ENCODE measurements around the gene CTDSPL.

Gene CTDSPL

DNA sequence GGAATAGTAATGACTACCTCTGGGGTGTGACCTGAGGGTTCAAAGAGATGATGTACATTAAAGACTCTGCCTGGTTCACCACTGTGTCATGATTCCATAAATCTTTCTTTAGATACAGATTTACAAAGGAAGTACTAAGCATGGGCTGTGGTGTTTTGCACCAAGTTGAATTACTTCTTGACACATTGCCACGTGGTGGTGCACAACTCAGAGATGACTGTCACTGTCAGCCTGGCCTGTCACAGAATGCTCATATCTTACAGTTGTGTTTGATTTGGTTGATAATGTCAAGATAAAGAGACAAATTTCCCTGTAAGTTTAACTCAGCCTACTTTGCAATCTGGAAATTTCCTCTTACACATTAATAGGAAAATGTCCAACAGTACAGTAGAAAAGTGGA, 3.2 kb downstream of the CTDSPL start:
- Histone ChIP-seq H3K27ac (ENCODE audit: low read depth, low read length) (no peak overlapping the region), H3K36me3 (ENCODE audit: insufficient read depth, low read length) (no peaks in the 10 kb centered on the region), H3K4me3 (ENCODE audit: low read depth, low read length) (no peak overlapping the region), H3K4me1 (ENCODE audit: control insufficient read depth, insufficient read depth, low read length, unreplicated experiment) (peaks cover 27% of the 10 kb centered on the region), H3K79me2 (ENCODE audit: control insufficient read depth, insufficient read depth, low read length, unreplicated experiment) (peaks cover 58% of the 10 kb centered on the region), H3K27me3 (ENCODE audit: insufficient read depth, low read length) (no peaks in the 10 kb centered on the region), H2AFZ (ENCODE audit: low read length, unreplicated experiment) (no peak overlapping the region)

- Histone ChIP-seq H3K4me3 (ENCODE audit: low read depth, low read length) (no peak overlapping the region), H3K27ac (ENCODE audit: low read depth, low read length) (no peak overlapping the region), H3K4me1 (ENCODE audit: control insufficient read depth, insufficient read depth, low read length, unreplicated experiment) (peaks cover 23% of the 10 kb centered on the region), H3K27me3 (ENCODE audit: insufficient read depth, low read length) (no peaks in the 10 kb centered on the region), H3K36me3 (ENCODE audit: insufficient read depth, low read length) (no peaks in the 10 kb centered on the region; the same call in 1 of the 2 replicates), H3K79me2 (ENCODE audit: control insufficient read depth, insufficient read depth, low read length, unreplicated experiment) (peaks cover 59% of the 10 kb centered on the region), H2AFZ (ENCODE audit: low read length, unreplicated experiment) (no peak overlapping the region)
Measured at GRCh38 chr3:37867144-37867543, 5.5 kb downstream of the CTDSPL start.

- Histone ChIP-seq H2AFZ (ENCODE audit: low read length, unreplicated experiment) (no peak overlapping the region), H3K27ac (ENCODE audit: low read depth, low read length) (no peak overlapping the region), H3K27me3 (ENCODE audit: insufficient read depth, low read length) (no peaks in the 10 kb centered on the region), H3K4me1 (ENCODE audit: control insufficient read depth, insufficient read depth, low read length, unreplicated experiment) (no peaks in the 10 kb centered on the region), H3K4me3 (ENCODE audit: low read depth, low read length) (no peak overlapping the region), H3K79me2 (ENCODE audit: control insufficient read depth, insufficient read depth, low read length, unreplicated experiment) (peaks cover 54% of the 10 kb centered on the region), H3K36me3 (ENCODE audit: insufficient read depth, low read length) (peaks cover 5% of the 10 kb centered on the region)
Measured at GRCh38 chr3:37871858-37872257, 10.2 kb downstream of the CTDSPL start.

DNA sequence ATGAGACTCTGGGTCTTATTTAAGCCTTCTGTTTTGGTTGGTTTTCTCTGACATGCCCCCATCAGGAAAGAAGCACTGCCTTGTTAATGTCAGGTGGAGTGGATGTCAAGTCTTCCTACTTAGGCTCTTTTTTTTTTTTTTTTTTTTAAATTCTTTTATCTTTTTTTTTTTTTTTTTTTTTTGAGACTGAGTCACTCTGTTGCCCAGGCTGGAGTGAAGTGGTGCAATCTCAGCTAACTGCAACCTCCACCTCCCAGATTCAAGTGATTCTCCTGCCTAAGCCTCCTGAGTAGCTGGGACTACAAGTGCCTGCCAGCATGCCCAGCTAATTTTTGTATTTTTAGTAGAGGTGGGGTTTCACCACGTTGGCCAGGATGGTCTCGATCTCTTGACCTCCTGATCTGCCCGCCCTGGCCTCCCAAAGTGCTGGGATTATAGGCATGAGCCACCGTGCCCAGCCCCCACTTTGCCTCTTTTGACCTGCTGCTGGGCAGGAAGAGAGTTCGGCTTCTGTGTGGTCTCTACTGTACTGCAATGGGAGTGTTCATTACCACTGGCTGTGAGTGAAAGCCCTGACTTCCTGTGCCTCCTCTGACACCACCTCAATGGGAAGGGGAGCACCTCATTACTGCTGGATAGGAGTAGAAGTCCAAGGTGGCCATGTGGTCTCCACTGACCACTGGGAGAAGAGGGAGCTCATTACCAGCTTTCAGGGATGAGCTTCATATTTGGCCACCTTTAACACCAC, 10.9 kb downstream of the CTDSPL start:
- H3K27me3 ChIP-seq (ENCODE audit: insufficient read depth, low read length), result no peaks in the 10 kb centered on the region
- H3K36me3 ChIP-seq (ENCODE audit: insufficient read depth, low read length), result peaks cover 5% of the 10 kb centered on the region
- no peak overlapping the region for H3K27ac ChIP-seq (ENCODE audit: low read depth, low read length)
- H3K4me3 ChIP-seq (ENCODE audit: low read depth, low read length), result no peak overlapping the region
- H3K79me2 ChIP-seq (ENCODE audit: control insufficient read depth, insufficient read depth, low read length, unreplicated experiment), result peaks cover 54% of the 10 kb centered on the region
- no peaks in the 10 kb centered on the region for H3K4me1 ChIP-seq (ENCODE audit: control insufficient read depth, insufficient read depth, low read length, unreplicated experiment)
- no peak overlapping the region for H2AFZ ChIP-seq (ENCODE audit: low read length, unreplicated experiment)

GRCh38 chr3:37876279-37876678, 14.6 kb downstream of the CTDSPL start:
- Histone ChIP-seq H3K4me1 (ENCODE audit: control insufficient read depth, insufficient read depth, low read length, unreplicated experiment) (no peaks in the 10 kb centered on the region), H3K79me2 (ENCODE audit: control insufficient read depth, insufficient read depth, low read length, unreplicated experiment) (peaks cover 69% of the 10 kb centered on the region), H3K4me3 (ENCODE audit: low read depth, low read length) (no peak overlapping the region), H3K27me3 (ENCODE audit: insufficient read depth, low read length) (no peaks in the 10 kb centered on the region), H2AFZ (ENCODE audit: low read length, unreplicated experiment) (no peak overlapping the region), H3K27ac (ENCODE audit: low read depth, low read length) (no peak overlapping the region), H3K36me3 (ENCODE audit: insufficient read depth, low read length) (peaks cover 5% of the 10 kb centered on the region)

DNA sequence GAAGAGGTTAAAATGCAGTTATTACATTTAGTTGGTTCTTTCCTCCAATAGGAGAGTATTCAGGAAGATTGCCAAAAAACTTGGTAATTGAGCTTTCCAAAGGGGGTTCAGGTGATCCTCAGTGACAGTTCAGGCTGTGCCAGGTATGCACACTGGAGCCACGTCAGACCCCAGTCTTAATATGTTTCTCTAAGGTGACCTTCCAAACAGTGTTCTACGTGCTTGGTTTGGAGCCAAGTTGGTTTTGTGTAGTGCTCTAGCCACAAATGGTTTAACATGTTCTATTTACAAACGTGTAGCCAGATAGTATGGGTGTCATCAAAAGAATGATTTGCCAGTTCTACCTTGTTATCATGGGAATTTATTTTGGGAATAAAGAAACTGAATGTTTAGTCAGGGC, 21.0 kb downstream of the CTDSPL start:
- Histone ChIP-seq H3K79me2 (ENCODE audit: control insufficient read depth, insufficient read depth, low read length, unreplicated experiment) (peaks cover 52% of the 10 kb centered on the region), H3K4me1 (ENCODE audit: control insufficient read depth, insufficient read depth, low read length, unreplicated experiment) (no peaks in the 10 kb centered on the region), H3K4me3 (ENCODE audit: low read depth, low read length) (no peak overlapping the region), H2AFZ (ENCODE audit: low read length, unreplicated experiment) (no peak overlapping the region), H3K36me3 (ENCODE audit: insufficient read depth, low read length) (no peaks in the 10 kb centered on the region), H3K27me3 (ENCODE audit: insufficient read depth, low read length) (no peaks in the 10 kb centered on the region), H3K27ac (ENCODE audit: low read depth, low read length) (no peak overlapping the region)

- no peak overlapping the region for H3K27ac ChIP-seq (ENCODE audit: low read depth, low read length)
- H2AFZ ChIP-seq (ENCODE audit: low read length, unreplicated experiment), result no peak overlapping the region
- peaks cover 33% of the 10 kb centered on the region for H3K79me2 ChIP-seq (ENCODE audit: control insufficient read depth, insufficient read depth, low read length, unreplicated experiment)
Measured at GRCh38 chr3:37885814-37886213, 24.1 kb downstream of the CTDSPL start.

DNA sequence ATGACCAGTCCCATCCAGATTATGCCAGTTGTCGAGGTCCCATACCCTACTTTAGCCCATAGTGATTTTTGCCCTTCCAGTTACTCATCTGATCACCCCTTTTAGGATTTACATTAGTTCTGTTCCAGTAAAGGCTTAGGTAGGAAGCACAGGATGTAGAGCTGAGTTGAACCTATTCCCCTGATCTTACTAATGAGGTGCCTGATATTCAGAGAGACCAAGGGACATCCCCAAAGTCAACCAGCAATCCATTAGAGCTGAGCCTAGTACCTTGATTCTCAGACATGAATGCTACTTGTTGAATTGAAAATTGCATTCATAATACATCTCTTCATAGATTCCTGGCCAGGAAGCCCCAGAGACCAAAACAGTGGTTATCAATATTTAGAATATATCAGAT, 24.7 kb downstream of the CTDSPL start:
- Histone ChIP-seq H3K4me1 (ENCODE audit: control insufficient read depth, insufficient read depth, low read length, unreplicated experiment) (no peaks in the 10 kb centered on the region), H2AFZ (ENCODE audit: low read length, unreplicated experiment) (no peak overlapping the region), H3K27me3 (ENCODE audit: insufficient read depth, low read length) (no peaks in the 10 kb centered on the region), H3K36me3 (ENCODE audit: insufficient read depth, low read length) (no peaks in the 10 kb centered on the region), H3K4me3 (ENCODE audit: low read depth, low read length) (no peak overlapping the region), H3K27ac (ENCODE audit: low read depth, low read length) (no peak overlapping the region), H3K79me2 (ENCODE audit: control insufficient read depth, insufficient read depth, low read length, unreplicated experiment) (peaks cover 31% of the 10 kb centered on the region)

More at GRCh38 chr3:37885814-37886213, 24.1 kb downstream of the CTDSPL start:
- Histone ChIP-seq H3K4me3 (ENCODE audit: low read depth, low read length) (no peak overlapping the region), H3K27me3 (ENCODE audit: insufficient read depth, low read length) (no peaks in the 10 kb centered on the region), H3K4me1 (ENCODE audit: control insufficient read depth, insufficient read depth, low read length, unreplicated experiment) (no peaks in the 10 kb centered on the region), H3K36me3 (ENCODE audit: insufficient read depth, low read length) (no peaks in the 10 kb centered on the region)

DNA sequence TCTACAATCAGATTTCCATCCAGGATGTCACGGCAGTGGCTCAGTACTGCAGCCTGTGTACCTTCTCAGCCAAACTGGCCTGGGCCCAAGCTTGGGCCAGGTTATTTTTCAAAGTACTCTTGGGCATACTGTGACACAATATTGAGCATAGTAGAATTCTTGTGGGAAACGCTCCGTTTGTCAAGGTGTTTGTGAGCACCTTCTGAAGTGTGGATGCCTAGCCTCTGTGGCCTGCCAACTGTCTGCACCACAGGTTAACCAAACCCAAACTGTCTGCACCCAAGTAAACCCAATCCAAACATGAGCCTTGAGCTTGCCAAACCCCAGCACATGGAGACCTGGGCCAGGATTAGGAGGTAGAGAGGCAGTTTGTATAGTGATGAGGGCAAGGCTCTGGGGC, 25.4 kb downstream of the CTDSPL start:
- H3K27me3 ChIP-seq (ENCODE audit: insufficient read depth, low read length), result no peaks in the 10 kb centered on the region
- no peak overlapping the region for H3K27ac ChIP-seq (ENCODE audit: low read depth, low read length)
- no peak overlapping the region for H3K4me3 ChIP-seq (ENCODE audit: low read depth, low read length)
- H2AFZ ChIP-seq (ENCODE audit: low read length, unreplicated experiment), result no peak overlapping the region
- peaks cover 31% of the 10 kb centered on the region for H3K79me2 ChIP-seq (ENCODE audit: control insufficient read depth, insufficient read depth, low read length, unreplicated experiment)
- H3K36me3 ChIP-seq (ENCODE audit: insufficient read depth, low read length), result no peaks in the 10 kb centered on the region
- no peaks in the 10 kb centered on the region for H3K4me1 ChIP-seq (ENCODE audit: control insufficient read depth, insufficient read depth, low read length, unreplicated experiment)

- Histone ChIP-seq H2AFZ (ENCODE audit: low read length, unreplicated experiment) (no peak overlapping the region), H3K4me1 (ENCODE audit: control insufficient read depth, insufficient read depth, low read length, unreplicated experiment) (no peaks in the 10 kb centered on the region)
Measured at GRCh38 chr3:37887824-37888223, 26.1 kb downstream of the CTDSPL start.

GRCh38 chr3:37888421-37888820, 26.7 kb downstream of the CTDSPL start:
- Histone ChIP-seq H2AFZ (ENCODE audit: low read length, unreplicated experiment) (no peak overlapping the region), H3K27ac (ENCODE audit: low read depth, low read length) (no peak overlapping the region), H3K79me2 (ENCODE audit: control insufficient read depth, insufficient read depth, low read length, unreplicated experiment) (peaks cover 29% of the 10 kb centered on the region), H3K36me3 (ENCODE audit: insufficient read depth, low read length) (no peaks in the 10 kb centered on the region), H3K4me3 (ENCODE audit: low read depth, low read length) (no peak overlapping the region), H3K27me3 (ENCODE audit: insufficient read depth, low read length) (no peaks in the 10 kb centered on the region), H3K4me1 (ENCODE audit: control insufficient read depth, insufficient read depth, low read length, unreplicated experiment) (no peaks in the 10 kb centered on the region)

More at GRCh38 chr3:37887824-37888223, 26.1 kb downstream of the CTDSPL start:
- no peak overlapping the region for H3K4me3 ChIP-seq (ENCODE audit: low read depth, low read length)
- no peak overlapping the region for H3K27ac ChIP-seq (ENCODE audit: low read depth, low read length)
- H3K79me2 ChIP-seq (ENCODE audit: control insufficient read depth, insufficient read depth, low read length, unreplicated experiment), result peaks cover 28% of the 10 kb centered on the region
- H3K36me3 ChIP-seq (ENCODE audit: insufficient read depth, low read length), result no peaks in the 10 kb centered on the region
- no peaks in the 10 kb centered on the region for H3K27me3 ChIP-seq (ENCODE audit: insufficient read depth, low read length)

Measured in ACC112 (cell line).